ENCODE data around the gene CADM2.

Gene CADM2

GRCh38 chr3:85077018-85077417 lies 118.2 kb downstream of the CADM2 start:
- Histone ChIP-seq H3K9me3 (no peaks in the 10 kb centered on the region), H3K27ac (no peak overlapping the region), H3K36me3 (no peaks in the 10 kb centered on the region), H3K4me3 (ENCODE audit: low read depth in 1 of 2, low read length in 1 of 2) (no peak overlapping the region), H3K4me1 (ENCODE audit: control insufficient read depth in 1 of 2, insufficient read depth in 1 of 2, low read depth in 1 of 2, low read length in 1 of 2) (no peaks in the 10 kb centered on the region), H3K27me3 (no peaks in the 10 kb centered on the region)
- TF ChIP-seq, protein P1, sequence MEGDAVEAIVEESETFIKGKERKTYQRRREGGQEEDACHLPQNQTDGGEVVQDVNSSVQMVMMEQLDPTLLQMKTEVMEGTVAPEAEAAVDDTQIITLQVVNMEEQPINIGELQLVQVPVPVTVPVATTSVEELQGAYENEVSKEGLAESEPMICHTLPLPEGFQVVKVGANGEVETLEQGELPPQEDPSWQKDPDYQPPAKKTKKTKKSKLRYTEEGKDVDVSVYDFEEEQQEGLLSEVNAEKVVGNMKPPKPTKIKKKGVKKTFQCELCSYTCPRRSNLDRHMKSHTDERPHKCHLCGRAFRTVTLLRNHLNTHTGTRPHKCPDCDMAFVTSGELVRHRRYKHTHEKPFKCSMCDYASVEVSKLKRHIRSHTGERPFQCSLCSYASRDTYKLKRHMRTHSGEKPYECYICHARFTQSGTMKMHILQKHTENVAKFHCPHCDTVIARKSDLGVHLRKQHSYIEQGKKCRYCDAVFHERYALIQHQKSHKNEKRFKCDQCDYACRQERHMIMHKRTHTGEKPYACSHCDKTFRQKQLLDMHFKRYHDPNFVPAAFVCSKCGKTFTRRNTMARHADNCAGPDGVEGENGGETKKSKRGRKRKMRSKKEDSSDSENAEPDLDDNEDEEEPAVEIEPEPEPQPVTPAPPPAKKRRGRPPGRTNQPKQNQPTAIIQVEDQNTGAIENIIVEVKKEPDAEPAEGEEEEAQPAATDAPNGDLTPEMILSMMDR (IDR thresholded peaks at IDR 0.05), result no peak

DNA sequence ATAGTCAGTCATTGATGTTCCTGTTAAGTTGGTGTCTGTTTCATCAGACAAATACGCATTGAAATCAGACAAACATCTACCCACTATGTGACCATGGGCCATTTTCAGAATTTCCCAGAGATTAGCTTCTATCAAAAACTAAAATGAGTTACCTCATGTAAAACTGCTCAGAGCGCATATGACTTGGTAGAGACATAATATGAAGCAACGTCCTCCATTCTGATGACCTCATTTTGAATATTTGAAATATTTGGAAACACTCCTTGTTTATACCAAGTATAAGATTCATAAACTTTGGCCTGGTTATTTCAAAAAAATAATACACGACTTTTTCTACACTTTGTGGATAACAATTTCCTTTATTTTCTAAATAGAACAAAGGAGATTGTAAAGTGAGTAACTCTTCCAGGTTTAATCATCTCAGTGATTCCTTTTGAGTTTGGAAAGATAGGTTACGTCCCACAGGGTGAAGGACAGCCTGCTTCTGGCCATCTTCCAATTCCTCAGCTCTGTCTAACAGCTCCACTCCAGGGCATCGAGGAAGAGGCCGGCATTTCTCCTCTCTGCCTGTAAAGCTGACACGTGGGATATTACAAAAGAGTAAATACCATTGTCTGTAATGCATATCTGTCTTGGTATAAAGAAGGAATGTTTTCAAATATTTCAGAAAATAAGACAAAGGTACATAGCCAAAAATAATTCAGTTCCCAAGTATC lies 122.6 kb downstream of the CADM2 start:
- Histone ChIP-seq H3K27ac (no peak overlapping the region), H3K4me3 (ENCODE audit: low read depth in 1 of 2, low read length in 1 of 2) (no peak overlapping the region), H3K36me3 (no peaks in the 10 kb centered on the region), H3K4me1 (ENCODE audit: control insufficient read depth in 1 of 2, insufficient read depth in 1 of 2, low read depth in 1 of 2, low read length in 1 of 2) (no peaks in the 10 kb centered on the region), H3K27me3 (no peaks in the 10 kb centered on the region), H3K9me3 (no peaks in the 10 kb centered on the region)
- TF ChIP-seq, protein P1 (IDR thresholded peaks at IDR 0.05), result no peak

DNA sequence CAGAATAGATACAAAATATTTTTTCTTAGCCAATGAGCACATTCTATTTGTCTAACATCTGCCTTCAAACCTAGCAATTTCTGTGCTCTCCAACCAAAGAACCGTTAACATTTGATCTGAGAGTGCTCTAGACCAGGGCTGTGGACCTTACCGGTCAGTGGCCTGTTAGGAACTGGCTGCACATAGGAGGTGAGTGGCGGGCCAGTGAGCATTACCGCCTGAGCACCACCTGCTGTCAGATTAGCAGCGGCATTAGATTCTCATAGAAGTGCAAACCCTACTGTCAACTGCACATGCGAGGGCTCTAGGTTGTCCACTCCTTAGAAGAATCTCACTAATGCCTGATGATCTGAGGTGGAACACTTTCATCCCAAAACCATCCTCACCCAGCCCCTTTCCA lies 131.7 kb downstream of the CADM2 start:
- Histone ChIP-seq H3K4me3 (ENCODE audit: low read depth in 1 of 2, low read length in 1 of 2) (no peak overlapping the region), H3K36me3 (no peaks in the 10 kb centered on the region), H3K27me3 (no peaks in the 10 kb centered on the region), H3K4me1 (ENCODE audit: control insufficient read depth in 1 of 2, insufficient read depth in 1 of 2, low read depth in 1 of 2, low read length in 1 of 2) (no peaks in the 10 kb centered on the region), H3K9me3 (no peaks in the 10 kb centered on the region), H3K27ac (no peak overlapping the region)
- TF ChIP-seq, protein P1 (IDR thresholded peaks at IDR 0.05), result no peak

DNA sequence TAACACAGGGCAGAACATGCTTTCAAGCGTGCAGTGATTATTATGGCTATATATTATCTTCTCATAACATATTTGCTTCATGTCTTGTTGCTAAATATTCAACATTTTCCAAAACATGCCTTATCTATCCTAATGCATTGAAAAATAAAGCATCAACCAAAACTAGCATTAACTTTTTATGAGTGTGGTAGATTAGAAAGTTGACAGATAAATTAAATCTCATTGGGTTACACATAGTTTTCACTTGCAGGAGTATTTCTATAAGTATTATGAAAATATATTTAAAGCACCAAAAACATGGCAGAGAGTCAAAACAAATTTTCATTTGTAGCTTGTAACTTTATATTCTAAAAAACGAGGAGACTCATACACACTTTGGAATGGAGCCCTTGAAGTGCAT lies 141.5 kb downstream of the CADM2 start:
- H3K9me3 ChIP-seq, result no peaks in the 10 kb centered on the region
- no peaks in the 10 kb centered on the region for H3K4me1 ChIP-seq (ENCODE audit: control insufficient read depth in 1 of 2, insufficient read depth in 1 of 2, low read depth in 1 of 2, low read length in 1 of 2)
- H3K27me3 ChIP-seq, result no peaks in the 10 kb centered on the region
- H3K36me3 ChIP-seq, result no peaks in the 10 kb centered on the region
- TF ChIP-seq, protein P1 (IDR thresholded peaks at IDR 0.05), result no peak
- H3K4me3 ChIP-seq (ENCODE audit: low read depth in 1 of 2, low read length in 1 of 2), result no peak overlapping the region
- H3K27ac ChIP-seq, result no peak overlapping the region

- no peaks in the 10 kb centered on the region for H3K27me3 ChIP-seq
- no peak overlapping the region for H3K4me3 ChIP-seq (ENCODE audit: low read depth in 1 of 2, low read length in 1 of 2)
- no peaks in the 10 kb centered on the region for H3K9me3 ChIP-seq
- H3K27ac ChIP-seq, result no peak overlapping the region
- TF ChIP-seq, protein P1 (IDR thresholded peaks at IDR 0.05), result no peak
- no peaks in the 10 kb centered on the region for H3K36me3 ChIP-seq
- no peaks in the 10 kb centered on the region for H3K4me1 ChIP-seq (ENCODE audit: control insufficient read depth in 1 of 2, insufficient read depth in 1 of 2, low read depth in 1 of 2, low read length in 1 of 2)
These were observed 144.0 kb downstream of the CADM2 start for GRCh38 chr3:85102781-85103180.

Measured in neutrophil (primary cell).